Ishikawa (cell line): Measurements from ENCODE around the gene CCDC97.

Experiments used
- CEBPB ChIP-seq: IDR thresholded peaks from 2 replicates; pipeline ENCODE4 v1.6.1; 2012
- CREB1 ChIP-seq: IDR thresholded peaks from 2 replicates; pipeline ENCODE4 v1.6.1; 2012; ENCODE audit warnings: low read depth
- EGR1 ChIP-seq: IDR thresholded peaks from 2 replicates; pipeline ENCODE4 v1.6.1; 2012
- EP300 ChIP-seq: IDR thresholded peaks from 2 replicates; pipeline ENCODE4 v1.6.1; 2012; ENCODE audit warnings: borderline replicate concordance
- FOXM1 ChIP-seq: IDR thresholded peaks from 2 replicates; pipeline ENCODE4 v1.6.1; 2012; ENCODE audit warnings: low read depth, borderline replicate concordance
- NFIC ChIP-seq: IDR thresholded peaks from 2 replicates; pipeline ENCODE4 v1.6.1; 2012
- RAD21 ChIP-seq: IDR thresholded peaks from 2 replicates; pipeline ENCODE4 v1.6.1; 2012; ENCODE audit warnings: low read depth
- TAF1 ChIP-seq: IDR thresholded peaks from 2 replicates; pipeline ENCODE4 v1.6.1; 2012; ENCODE audit warnings: low read depth, mild to moderate bottlenecking
- TCF12 ChIP-seq: IDR thresholded peaks from 2 replicates; pipeline ENCODE4 v1.6.1; 2012; ENCODE audit warnings: low read depth
- TEAD4 ChIP-seq: IDR thresholded peaks from 2 replicates; pipeline ENCODE4 v1.6.1; 2012
- YY1 ChIP-seq: IDR thresholded peaks from 2 replicates; pipeline ENCODE4 v1.6.1; 2012; ENCODE audit warnings: low read depth
- TF ChIP-seq, protein P1 (sequence below): IDR thresholded peaks from 2 replicates; pipeline ENCODE4 v1.6.1; 2012; ENCODE audit warnings: low read depth, mild to moderate bottlenecking
- TF ChIP-seq, protein P2 (sequence below): IDR thresholded peaks from 2 replicates; pipeline ENCODE4 v1.6.1; 2012
- TF ChIP-seq, protein P3 (sequence below): IDR thresholded peaks from 2 replicates; pipeline ENCODE4 v1.6.1; 2012

DNA sequence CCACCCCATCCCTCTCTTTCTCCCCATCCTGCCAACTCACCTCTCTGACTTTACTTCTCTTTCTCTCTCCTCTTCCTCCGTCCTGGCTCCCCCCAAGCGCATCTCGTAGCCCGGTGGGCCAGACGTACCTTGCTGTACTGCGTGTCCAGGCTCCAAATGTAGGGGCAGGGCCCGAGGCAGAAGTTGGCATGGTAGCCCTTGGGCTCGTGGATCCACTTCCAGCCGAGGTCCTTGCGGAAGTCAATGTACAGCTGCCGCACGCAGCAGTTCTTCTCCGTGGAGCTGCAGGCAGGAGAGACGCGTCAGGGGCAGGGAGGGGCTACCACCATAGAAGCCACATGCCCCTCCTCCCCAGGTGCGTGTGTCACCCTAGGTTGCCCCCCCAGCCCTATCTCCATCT is 22.0 kb downstream of the CCDC97 start:
- TF ChIP-seq YY1 (no peak), CREB1 (no peak), EP300 (no peak), CEBPB (no peak), RAD21 (no peak), TCF12 (no peak), TAF1 (no peak), TEAD4 (no peak), EGR1 (no peak), FOXM1 (no peak), NFIC (no peak)
- TF ChIP-seq, protein P1, sequence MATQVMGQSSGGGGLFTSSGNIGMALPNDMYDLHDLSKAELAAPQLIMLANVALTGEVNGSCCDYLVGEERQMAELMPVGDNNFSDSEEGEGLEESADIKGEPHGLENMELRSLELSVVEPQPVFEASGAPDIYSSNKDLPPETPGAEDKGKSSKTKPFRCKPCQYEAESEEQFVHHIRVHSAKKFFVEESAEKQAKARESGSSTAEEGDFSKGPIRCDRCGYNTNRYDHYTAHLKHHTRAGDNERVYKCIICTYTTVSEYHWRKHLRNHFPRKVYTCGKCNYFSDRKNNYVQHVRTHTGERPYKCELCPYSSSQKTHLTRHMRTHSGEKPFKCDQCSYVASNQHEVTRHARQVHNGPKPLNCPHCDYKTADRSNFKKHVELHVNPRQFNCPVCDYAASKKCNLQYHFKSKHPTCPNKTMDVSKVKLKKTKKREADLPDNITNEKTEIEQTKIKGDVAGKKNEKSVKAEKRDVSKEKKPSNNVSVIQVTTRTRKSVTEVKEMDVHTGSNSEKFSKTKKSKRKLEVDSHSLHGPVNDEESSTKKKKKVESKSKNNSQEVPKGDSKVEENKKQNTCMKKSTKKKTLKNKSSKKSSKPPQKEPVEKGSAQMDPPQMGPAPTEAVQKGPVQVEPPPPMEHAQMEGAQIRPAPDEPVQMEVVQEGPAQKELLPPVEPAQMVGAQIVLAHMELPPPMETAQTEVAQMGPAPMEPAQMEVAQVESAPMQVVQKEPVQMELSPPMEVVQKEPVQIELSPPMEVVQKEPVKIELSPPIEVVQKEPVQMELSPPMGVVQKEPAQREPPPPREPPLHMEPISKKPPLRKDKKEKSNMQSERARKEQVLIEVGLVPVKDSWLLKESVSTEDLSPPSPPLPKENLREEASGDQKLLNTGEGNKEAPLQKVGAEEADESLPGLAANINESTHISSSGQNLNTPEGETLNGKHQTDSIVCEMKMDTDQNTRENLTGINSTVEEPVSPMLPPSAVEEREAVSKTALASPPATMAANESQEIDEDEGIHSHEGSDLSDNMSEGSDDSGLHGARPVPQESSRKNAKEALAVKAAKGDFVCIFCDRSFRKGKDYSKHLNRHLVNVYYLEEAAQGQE: no peak
- TF ChIP-seq, protein P2, sequence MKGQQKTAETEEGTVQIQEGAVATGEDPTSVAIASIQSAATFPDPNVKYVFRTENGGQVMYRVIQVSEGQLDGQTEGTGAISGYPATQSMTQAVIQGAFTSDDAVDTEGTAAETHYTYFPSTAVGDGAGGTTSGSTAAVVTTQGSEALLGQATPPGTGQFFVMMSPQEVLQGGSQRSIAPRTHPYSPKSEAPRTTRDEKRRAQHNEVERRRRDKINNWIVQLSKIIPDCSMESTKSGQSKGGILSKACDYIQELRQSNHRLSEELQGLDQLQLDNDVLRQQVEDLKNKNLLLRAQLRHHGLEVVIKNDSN: no peak
- TF ChIP-seq, protein P3, sequence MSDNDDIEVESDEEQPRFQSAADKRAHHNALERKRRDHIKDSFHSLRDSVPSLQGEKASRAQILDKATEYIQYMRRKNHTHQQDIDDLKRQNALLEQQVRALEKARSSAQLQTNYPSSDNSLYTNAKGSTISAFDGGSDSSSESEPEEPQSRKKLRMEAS: no peak
